Lower lobe of right lung (tissue), 2 donors: Measurements from ENCODE around the gene EYA2. TPM values are rescaled to one million over a fixed set of nuclear protein-coding genes. Genes with fewer than 3 reads are reported as not detected.
A peak's percentile ranks its signal among the peaks of the same experiment; 100 is the strongest.

Experiments
- ATAC-seq, 2 donors: fragments of 200-7000 bp; cut with Tn5 transposase; one replicate each; pipeline ENCODE4 v1.9.1; 2020 to 2022; ENCODE audit warnings: mild to moderate bottlenecking in 2 of 2, moderate library complexity in 2 of 2
- DNase-seq: peaks from one replicate; pipeline ENCODE4 v3.0.0-alpha.2; 2020
- H3K27ac ChIP-seq: fragments of 200-600 bp; one replicate; pipeline ENCODE4 v1.8.0; 2022
- H3K27me3 ChIP-seq: fragments of 200-600 bp; one replicate; pipeline ENCODE4 v1.8.0; 2022; ENCODE audit warnings: low read depth
- H3K36me3 ChIP-seq: fragments of 200-600 bp; one replicate; pipeline ENCODE4 v1.8.0; 2022; ENCODE audit warnings: mild to moderate bottlenecking
- H3K4me1 ChIP-seq: fragments of 200-600 bp; one replicate; pipeline ENCODE4 v1.8.0; 2022
- H3K4me3 ChIP-seq: fragments of 200-600 bp; one replicate; pipeline ENCODE4 v1.8.0; 2022; ENCODE audit warnings: mild to moderate bottlenecking
- H3K9me3 ChIP-seq: fragments of 200-600 bp; one replicate; pipeline ENCODE4 v1.8.0; 2022
- intact Hi-C: fragments of 100-400 bp; cut with DNase I; formaldehyde crosslinking; loops from one replicate; pipeline ENCODE4 v1.11.0; 2022
- microRNA-seq: library from miRNA; unstranded; fragments of <30 nt; microRNA quantifications from one replicate; pipeline ENCODE4 v1.2.0, GENCODE V29; 2020; ENCODE audit warnings: borderline number of aligned reads
- total RNA-seq: library from RNA; stranded (reverse); fragmentation: NEBNext Ultra II Directional; extraction: Animal tissue kit (Norgen Biotek cat#: 25700); gene quantifications from one replicate; pipeline ENCODE4 v1.2.1, GENCODE V29; 2021
- TF ChIP-seq, protein P1 (sequence below): fragments of 200-600 bp; IDR thresholded peaks from one replicate; pipeline ENCODE4 v1.8.0; 2022; ENCODE audit warnings: antibody characterized with exemption, mild to moderate bottlenecking
- donor health status: DM: no; HTN: yes; CAD: no; lungs with severe emphysema.

The EYA2 gene
- total RNA-seq, 1 donor from 2014 or later, result 3.5 TPM

DNA sequence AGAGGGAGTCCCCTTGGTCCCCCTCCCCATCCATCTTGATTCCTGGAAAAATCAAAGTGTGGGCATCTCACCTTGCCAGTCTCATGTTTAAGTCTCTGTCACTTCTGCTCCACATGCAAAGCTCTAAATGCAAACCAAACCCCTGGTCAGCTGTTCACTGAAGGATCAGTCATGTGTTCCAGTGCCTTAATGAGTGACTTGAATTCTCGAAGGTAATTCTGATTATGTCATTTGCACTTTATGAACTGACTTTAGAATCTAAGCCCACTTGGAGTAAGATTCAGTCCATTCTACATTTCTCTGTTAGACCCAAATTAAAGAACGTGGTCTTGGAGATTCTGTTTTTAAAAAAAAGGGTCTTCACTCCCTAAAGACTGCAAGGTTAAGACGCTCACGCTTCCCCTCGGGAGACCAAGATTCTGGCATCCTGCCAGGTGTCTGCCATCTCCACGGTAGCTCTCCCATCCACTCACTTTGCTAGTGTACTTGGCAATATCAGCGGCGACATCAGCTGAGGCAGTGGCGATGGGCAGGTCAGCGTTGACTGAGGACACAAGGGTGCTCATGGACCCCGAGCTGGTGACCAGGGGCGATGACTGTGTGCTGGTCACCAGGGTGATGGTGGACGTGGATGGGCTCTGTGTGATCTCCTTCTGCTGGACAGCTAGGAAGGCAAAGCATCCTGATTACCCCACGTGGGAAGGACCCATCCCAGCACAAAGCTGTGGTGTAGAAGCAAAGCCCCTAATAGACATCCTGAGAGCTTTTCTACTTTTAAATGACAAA is 341.4 kb downstream of the EYA2 start:
- H3K4me1 ChIP-seq, result no peaks in the 10 kb centered on the region
- H3K4me3 ChIP-seq, result no peak overlapping the region
- no peak for DNase-seq
- no peak overlapping the region for H3K27ac ChIP-seq
- TF ChIP-seq, protein P1, sequence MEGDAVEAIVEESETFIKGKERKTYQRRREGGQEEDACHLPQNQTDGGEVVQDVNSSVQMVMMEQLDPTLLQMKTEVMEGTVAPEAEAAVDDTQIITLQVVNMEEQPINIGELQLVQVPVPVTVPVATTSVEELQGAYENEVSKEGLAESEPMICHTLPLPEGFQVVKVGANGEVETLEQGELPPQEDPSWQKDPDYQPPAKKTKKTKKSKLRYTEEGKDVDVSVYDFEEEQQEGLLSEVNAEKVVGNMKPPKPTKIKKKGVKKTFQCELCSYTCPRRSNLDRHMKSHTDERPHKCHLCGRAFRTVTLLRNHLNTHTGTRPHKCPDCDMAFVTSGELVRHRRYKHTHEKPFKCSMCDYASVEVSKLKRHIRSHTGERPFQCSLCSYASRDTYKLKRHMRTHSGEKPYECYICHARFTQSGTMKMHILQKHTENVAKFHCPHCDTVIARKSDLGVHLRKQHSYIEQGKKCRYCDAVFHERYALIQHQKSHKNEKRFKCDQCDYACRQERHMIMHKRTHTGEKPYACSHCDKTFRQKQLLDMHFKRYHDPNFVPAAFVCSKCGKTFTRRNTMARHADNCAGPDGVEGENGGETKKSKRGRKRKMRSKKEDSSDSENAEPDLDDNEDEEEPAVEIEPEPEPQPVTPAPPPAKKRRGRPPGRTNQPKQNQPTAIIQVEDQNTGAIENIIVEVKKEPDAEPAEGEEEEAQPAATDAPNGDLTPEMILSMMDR, result no peak
- ATAC-seq, result peak in 1 of 2 donors; percentile 43
- H3K27me3 ChIP-seq, result no peaks in the 10 kb centered on the region
- H3K9me3 ChIP-seq, result no peaks in the 10 kb centered on the region
- H3K36me3 ChIP-seq, result peaks cover 87% of the 10 kb centered on the region
- intact Hi-C loops, result no loop called here

DNA sequence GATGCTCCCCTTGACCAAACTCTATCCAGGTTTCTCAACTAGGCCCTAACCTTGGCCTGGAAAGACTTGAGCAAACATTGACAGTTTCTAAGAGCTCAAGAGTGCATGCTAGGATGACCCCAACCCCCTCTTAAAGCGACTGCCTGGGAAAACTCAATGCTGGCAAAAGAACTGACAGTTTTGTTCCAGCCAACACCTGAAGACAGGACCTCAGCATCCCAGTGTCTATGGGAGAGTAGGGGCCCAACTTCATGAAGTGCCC is 341.9 kb downstream of the EYA2 start:
- DNase-seq (no peak), ATAC-seq (no peak)
- TF ChIP-seq, protein P1, result no peak
- peaks cover 81% of the 10 kb centered on the region for H3K36me3 ChIP-seq
- no peaks in the 10 kb centered on the region for H3K9me3 ChIP-seq
- no peak overlapping the region for H3K27ac ChIP-seq
- no peak overlapping the region for H3K4me3 ChIP-seq
- H3K4me1 ChIP-seq, result no peaks in the 10 kb centered on the region
- H3K27me3 ChIP-seq, result no peaks in the 10 kb centered on the region
- intact Hi-C loops, result no loop called here

DNA sequence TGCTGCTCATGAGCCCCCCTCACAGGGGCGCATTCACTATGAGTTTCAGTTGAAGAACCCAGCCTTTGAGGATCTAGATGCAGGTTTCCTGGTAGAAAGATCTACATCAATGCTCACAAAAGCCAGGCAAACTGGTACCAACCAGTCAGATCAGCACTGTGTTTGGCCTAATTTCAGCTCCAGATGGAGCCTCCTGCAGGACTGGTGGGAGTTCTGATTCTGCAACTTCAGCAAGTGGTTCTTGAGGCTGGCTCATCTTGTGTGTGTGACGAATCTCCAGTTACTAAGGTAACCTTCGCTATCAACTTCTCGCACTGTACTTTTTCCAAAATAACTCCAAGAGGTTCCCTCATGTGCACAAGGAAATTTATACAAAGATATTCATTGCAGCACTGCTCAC is 343.1 kb downstream of the EYA2 start:
- Histone ChIP-seq H3K9me3 (no peaks in the 10 kb centered on the region), H3K4me1 (no peaks in the 10 kb centered on the region), H3K27ac (no peak overlapping the region), H3K4me3 (no peak overlapping the region), H3K27me3 (no peaks in the 10 kb centered on the region), H3K36me3 (peaks cover 70% of the 10 kb centered on the region)
- TF ChIP-seq, protein P1, result no peak
- ATAC-seq, result no peak
- DNase-seq, result no peak
- intact Hi-C loops, result no loop called here

Small RNA genes within 50 kb of the gene (microRNA-seq; reads per million reads assigned to microRNA genes)
- gene MIR3616, result not detected

Other genes with a start within 250 kb of the EYA2 start
- 2.0 TPM for gene SLC13A3, start 243.4 kb upstream of the EYA2 start, total RNA-seq
- gene TP53RK, start 205.4 kb upstream of the EYA2 start, total RNA-seq, result 11.9 TPM
- 11.5 TPM for gene SLC2A10, start 185.2 kb upstream of the EYA2 start, total RNA-seq